ENCODE results near the gene SNTG2.

SNTG2 gene

DNA sequence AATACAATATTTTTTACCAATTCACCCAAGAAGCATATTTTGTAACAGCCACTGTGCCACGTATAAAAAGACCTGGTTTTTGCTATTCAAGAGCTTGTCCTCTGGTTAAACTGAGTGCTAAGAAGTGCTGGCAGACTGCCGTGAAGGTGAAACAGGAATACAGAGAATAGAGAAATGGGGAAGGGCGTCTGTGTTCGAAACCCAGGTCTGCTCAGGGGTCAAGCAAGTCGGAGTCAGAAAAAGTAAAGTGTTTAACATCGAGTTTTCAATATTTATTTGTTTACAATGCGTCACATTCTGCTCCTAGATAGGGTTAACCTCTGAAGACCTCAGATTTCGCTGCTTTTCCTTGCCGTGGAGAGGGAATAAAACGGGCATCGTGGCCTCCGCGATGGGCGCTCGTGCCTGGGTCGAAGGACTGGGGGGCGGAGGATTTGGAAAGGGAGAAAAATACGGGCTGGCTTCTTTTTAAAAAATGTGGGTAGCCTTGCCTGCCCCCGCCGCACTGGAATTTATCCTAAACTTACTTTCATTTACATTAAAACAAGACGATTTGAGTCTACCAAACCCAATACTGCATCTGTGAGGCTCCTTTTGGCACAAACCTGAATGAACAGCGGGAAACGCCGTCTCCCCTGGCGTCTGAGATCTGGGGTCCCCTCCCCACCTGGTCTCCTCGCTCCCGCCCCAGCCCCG lies 1.1 kb upstream of the SNTG2 start:
- peak overlapping the region; percentile 54 for H3K4me3 ChIP-seq (ENCODE audit: control insufficient read depth, low read depth, low read length)
- DNase-seq (ENCODE audit: low read depth): no peak

DNA sequence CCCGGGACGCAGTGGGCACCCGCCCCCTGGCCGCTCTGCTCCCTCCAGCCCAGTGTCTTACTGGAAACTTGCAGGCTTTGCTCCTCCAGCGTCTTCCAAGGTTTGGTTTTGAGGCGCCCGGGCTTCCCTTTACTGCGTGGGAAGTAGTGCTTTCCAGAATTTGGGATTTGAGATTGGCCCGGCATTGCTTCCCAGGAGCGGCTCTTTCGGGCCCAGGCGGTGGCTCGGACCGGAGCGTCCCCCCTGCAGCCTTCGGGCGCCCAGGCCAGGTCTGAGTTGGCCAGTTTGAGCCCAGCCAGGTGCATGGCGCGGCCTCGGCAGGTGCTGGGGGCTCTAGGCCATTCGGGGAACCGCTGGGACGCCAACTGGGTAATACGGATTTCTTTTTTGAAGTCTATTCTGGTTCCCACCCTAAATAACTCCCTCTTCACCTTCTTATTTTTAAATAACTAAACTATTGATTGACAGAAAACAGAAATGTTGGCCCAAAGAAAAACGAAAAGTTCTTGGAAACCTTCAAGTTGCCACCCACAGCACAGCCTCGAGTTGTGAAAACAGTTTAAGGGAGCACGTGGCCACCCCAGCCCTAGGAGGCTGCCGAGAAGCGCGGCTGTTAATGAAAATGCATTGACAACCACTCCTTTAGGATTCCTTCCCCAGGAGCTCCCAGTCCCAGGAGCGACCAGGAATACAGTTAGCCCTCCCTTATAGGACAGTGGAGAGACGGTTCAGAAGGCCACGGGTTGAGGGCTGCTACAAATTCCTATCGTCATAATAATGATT lies 766 bp downstream of the SNTG2 start:
- no peak for DNase-seq (ENCODE audit: low read depth)
- TF ChIP-seq, protein P1, sequence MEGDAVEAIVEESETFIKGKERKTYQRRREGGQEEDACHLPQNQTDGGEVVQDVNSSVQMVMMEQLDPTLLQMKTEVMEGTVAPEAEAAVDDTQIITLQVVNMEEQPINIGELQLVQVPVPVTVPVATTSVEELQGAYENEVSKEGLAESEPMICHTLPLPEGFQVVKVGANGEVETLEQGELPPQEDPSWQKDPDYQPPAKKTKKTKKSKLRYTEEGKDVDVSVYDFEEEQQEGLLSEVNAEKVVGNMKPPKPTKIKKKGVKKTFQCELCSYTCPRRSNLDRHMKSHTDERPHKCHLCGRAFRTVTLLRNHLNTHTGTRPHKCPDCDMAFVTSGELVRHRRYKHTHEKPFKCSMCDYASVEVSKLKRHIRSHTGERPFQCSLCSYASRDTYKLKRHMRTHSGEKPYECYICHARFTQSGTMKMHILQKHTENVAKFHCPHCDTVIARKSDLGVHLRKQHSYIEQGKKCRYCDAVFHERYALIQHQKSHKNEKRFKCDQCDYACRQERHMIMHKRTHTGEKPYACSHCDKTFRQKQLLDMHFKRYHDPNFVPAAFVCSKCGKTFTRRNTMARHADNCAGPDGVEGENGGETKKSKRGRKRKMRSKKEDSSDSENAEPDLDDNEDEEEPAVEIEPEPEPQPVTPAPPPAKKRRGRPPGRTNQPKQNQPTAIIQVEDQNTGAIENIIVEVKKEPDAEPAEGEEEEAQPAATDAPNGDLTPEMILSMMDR (IDR thresholded peaks at IDR 0.05; ENCODE audit: control insufficient read depth, insufficient read depth, low read depth, low read length, missing control alignments): no peak
- peak overlapping the region; percentile 54 for H3K4me3 ChIP-seq (ENCODE audit: control insufficient read depth, low read depth, low read length)

More for the DNA sequence above, 1.1 kb upstream of the SNTG2 start:
- TF ChIP-seq, protein P1 (IDR thresholded peaks at IDR 0.05; ENCODE audit: control insufficient read depth, insufficient read depth, low read depth, low read length, missing control alignments): no peak

DNA sequence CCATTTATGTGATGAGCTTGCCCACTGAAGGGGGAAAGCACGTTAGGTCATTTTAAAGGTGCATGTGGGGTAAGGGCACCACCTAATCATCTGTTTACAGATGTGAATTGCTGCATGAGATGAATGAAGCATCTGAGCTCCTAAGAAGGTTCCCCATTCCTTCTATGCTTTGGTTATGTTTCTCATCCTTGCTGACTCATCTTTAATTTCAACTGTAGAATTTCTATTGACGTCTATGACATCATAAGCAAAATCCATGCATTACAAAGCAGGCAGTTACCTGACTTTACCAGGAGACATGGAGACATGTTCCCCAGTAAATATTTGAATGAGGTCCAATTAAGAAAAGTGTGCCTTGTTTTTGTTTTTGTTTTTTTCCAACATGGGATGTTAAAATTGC lies 2.8 kb downstream of the SNTG2 start:
- DNase-seq (ENCODE audit: low read depth): no peak
- TF ChIP-seq, protein P1 (IDR thresholded peaks at IDR 0.05; ENCODE audit: control insufficient read depth, insufficient read depth, low read depth, low read length, missing control alignments): no peak
- H3K4me3 ChIP-seq (ENCODE audit: control insufficient read depth, low read depth, low read length): no peak overlapping the region

DNA sequence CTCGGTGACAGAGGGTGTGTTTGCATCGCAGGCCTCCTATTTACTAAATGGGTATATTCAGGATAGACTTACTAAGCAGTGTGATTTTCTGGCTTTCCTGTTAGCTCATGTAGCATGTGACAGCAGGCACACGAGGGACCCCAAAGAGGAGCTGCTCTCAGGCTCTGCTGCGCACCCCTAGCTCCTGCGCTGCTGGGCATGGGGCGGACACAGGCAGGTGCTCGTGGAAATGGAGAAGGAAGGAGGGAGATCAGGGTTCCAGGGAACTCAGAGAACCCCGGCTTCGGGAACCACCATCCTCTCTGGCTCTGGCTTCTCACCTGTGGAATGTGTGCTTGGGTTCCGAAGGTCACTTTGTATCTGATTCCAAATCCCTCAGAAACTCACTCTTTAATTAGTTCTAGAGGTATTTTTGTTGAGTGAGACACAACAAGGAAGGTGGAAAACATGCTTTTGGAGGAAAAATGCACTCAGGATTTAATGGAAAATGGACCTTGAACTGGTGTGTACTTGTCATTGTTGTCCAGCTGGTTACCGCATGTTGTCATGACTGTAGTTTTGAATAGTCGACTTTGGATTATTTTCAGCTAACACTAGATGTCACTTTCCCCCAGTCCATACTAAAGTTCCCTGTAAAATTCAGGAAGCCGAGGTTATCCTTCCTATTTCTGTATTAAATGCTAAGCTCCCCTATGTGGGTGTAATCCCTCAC lies 3.5 kb downstream of the SNTG2 start:
- TF ChIP-seq, protein P1 (IDR thresholded peaks at IDR 0.05; ENCODE audit: control insufficient read depth, insufficient read depth, low read depth, low read length, missing control alignments): peak; percentile 47
- no peak overlapping the region for H3K4me3 ChIP-seq (ENCODE audit: control insufficient read depth, low read depth, low read length)
- DNase-seq (ENCODE audit: low read depth): no peak

DNA sequence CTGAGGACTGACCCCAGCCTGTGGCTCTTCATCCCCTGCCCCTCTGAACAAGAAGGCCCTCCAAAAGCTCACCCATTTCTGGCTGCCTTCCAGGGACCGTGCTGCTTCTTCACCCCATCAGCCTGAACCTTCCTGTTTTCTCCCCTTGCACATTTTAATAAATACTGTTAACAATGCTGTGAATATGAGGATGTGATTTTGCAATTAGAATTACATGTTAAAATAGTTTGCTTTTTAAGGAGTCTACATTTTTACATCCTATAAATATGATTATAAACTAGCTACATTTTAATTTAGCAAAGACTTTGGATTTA lies 4.0 kb downstream of the SNTG2 start:
- no peak overlapping the region for H3K4me3 ChIP-seq (ENCODE audit: control insufficient read depth, low read depth, low read length)
- TF ChIP-seq, protein P1 (IDR thresholded peaks at IDR 0.05; ENCODE audit: control insufficient read depth, insufficient read depth, low read depth, low read length, missing control alignments): no peak
- DNase-seq (ENCODE audit: low read depth): no peak

DNA sequence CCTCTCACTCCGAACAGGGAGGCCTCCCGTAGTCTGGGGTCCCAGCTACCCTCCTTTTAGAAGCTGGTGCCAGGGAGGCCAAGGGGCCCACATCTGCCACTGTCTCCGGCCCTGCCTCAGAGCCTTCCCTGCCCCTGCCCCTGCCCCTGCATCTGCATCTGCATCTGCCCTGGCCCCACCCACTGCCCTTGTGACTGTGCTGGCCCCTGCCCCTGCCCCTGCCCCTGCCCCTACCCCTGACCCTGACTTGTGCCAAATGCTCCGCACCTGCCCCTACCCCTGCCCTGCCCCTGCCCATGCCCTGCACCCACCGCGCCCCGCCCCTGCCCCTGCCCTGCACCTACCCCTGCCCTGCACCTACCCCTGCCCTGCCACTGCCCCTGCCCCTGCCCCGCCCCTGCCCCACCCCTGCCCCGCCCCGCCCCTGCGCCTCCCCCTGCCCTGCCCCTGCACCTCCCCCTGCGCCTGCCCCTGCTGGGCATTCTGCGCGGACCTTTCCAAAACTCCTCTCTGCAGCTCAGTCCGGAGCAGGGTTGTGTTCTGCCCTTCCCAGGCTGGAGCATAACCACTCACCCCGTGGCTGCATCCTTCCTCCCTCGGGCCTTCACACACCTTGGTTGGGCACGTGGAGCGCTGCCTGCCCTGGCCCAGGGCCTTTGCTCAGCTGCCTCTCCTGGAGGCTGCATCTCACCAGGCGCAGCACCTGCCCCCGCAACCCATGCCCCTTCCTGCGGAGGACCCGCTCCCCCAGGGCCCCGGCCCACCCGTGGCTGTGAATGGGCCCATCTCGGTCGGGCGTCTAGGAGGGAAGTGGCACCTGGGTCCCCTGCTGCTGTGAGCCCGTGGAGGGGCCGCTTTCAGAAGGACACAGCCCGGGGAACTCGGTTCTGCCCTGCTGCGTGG lies 5.4 kb downstream of the SNTG2 start:
- no peak overlapping the region for H3K4me3 ChIP-seq (ENCODE audit: control insufficient read depth, low read depth, low read length)
- no peak for DNase-seq (ENCODE audit: low read depth)
- TF ChIP-seq, protein P1 (IDR thresholded peaks at IDR 0.05; ENCODE audit: control insufficient read depth, insufficient read depth, low read depth, low read length, missing control alignments): no peak

Measured in AG09309 (cell line).